Peyer's patch (tissue), 4 donors: Measurements from ENCODE around the gene GSC2. TPM values are rescaled to one million over a fixed set of nuclear protein-coding genes. Genes with fewer than 3 reads are reported as not detected.

Experiments used
- DNase-seq, 3 donors: peaks; one replicate each; pipeline ENCODE4 v3.0.0-alpha.2; 2017 to 2019
- H3K27ac ChIP-seq, 4 donors: fragments of 200-600 bp; sonication (generic); one replicate each; pipeline ENCODE4 v1.5.1; 2016 to 2019
- H3K27me3 ChIP-seq, 2 donors: fragments of 200-600 bp; sonication (generic); one replicate each; pipeline ENCODE4 v1.5.1; 2019
- H3K36me3 ChIP-seq, 3 donors: fragments of 200-600 bp; sonication (generic); one replicate each; pipeline ENCODE4 v1.5.1; 2016 to 2019
- H3K4me1 ChIP-seq, 4 donors: fragments of 200-600 bp; sonication (generic); one replicate each; pipeline ENCODE4 v1.5.1; 2016 to 2019
- H3K4me3 ChIP-seq, 4 donors: fragments of 200-600 bp; sonication (generic); 1 replicate in 3 of 4; 2 replicates in 1 of 4; pipeline ENCODE4 v1.5.1; 2016 to 2019; ENCODE audit warnings: mild to moderate bottlenecking in 1 of 4
- H3K9me3 ChIP-seq, 4 donors: fragments of 200-600 bp; sonication (generic); one replicate each; pipeline ENCODE4 v1.5.1; 2016 to 2019; ENCODE audit warnings: mild to moderate bottlenecking in 1 of 4
- CTCF ChIP-seq, 6 experiments: fragments of 450-650 bp in 4 of 6; fragments of 200-600 bp in 2 of 6; sonication (generic) in 1 of 6; IDR thresholded peaks; one replicate each; pipeline ENCODE4 v1.5.1; 2017 to 2019; ENCODE audit warnings: antibody characterized with exemption in 6 of 6, mild to moderate bottlenecking in 3 of 6, moderate library complexity in 1 of 6
- POLR2A ChIP-seq, 2 donors: fragments of 450-650 bp; IDR thresholded peaks; one replicate each; pipeline ENCODE4 v1.5.1; 2017; ENCODE audit warnings: antibody characterized with exemption in 2 of 2, mild to moderate bottlenecking in 2 of 2, moderate library complexity in 2 of 2
- total RNA-seq, 4 donors: library from RNA; depleted of rRNA; stranded (reverse); fragments of >200 nt; gene quantifications; one replicate each; pipeline ENCODE4 v1.1.0, GENCODE V29; 2016

The GSC2 gene
- total RNA-seq, 4 donors from 2014 or later, result not detected

GRCh38 chr22:19175602-19176174, 25.6 kb upstream of the GSC2 start:
- no peak for TF ChIP-seq CTCF (IDR thresholded peaks at IDR 0.05)
- no peak for TF ChIP-seq POLR2A (IDR thresholded peaks at IDR 0.05)
- H3K9me3 ChIP-seq, result no peaks in the 10 kb centered on the region
- no peak overlapping the region for H3K27ac ChIP-seq
- no peak for DNase-seq
- H3K27me3 ChIP-seq, result no peaks in the 10 kb centered on the region
- no peak overlapping the region for H3K4me3 ChIP-seq
- peaks cover 0 to 15% (median 0%) of the 10 kb centered on the region in 3 donors for H3K36me3 ChIP-seq
- peaks cover 0 to 60% (median 44%) of the 10 kb centered on the region in 4 donors for H3K4me1 ChIP-seq

DNA sequence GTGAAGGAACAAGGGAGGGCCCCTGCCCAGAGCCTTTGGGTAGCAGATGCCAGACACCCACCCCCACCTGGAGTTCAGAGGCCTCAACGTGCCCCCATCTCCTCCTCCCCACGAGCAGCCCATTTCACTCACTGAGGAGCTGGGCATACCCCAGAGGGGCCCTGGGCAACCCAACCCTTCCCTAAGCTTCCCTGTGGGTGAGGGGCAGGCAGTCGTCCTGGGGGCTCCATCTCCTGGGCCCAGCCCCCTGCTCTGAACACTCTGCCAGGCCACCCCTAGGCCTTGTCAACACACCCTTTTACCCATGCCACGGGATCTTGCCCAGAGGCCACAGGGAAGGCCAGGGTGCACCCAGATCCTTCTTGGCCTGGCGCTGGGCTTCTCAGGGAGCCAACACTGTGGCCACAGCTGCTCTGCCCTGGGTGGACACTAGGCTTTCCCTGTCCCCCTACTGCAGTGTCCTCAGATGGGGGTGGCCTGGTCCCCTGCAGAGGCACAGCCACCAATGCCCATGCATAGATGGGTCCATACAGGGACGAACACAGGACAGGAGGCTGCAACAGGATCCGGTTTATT, 25.0 kb upstream of the GSC2 start:
- peaks cover 0 to under 1% of the 10 kb centered on the region in 2 donors for H3K27me3 ChIP-seq
- H3K36me3 ChIP-seq, result peaks cover 0 to 15% (median 0%) of the 10 kb centered on the region in 3 donors
- H3K4me1 ChIP-seq, result peaks cover 0 to 64% (median 46%) of the 10 kb centered on the region in 4 donors

DNA sequence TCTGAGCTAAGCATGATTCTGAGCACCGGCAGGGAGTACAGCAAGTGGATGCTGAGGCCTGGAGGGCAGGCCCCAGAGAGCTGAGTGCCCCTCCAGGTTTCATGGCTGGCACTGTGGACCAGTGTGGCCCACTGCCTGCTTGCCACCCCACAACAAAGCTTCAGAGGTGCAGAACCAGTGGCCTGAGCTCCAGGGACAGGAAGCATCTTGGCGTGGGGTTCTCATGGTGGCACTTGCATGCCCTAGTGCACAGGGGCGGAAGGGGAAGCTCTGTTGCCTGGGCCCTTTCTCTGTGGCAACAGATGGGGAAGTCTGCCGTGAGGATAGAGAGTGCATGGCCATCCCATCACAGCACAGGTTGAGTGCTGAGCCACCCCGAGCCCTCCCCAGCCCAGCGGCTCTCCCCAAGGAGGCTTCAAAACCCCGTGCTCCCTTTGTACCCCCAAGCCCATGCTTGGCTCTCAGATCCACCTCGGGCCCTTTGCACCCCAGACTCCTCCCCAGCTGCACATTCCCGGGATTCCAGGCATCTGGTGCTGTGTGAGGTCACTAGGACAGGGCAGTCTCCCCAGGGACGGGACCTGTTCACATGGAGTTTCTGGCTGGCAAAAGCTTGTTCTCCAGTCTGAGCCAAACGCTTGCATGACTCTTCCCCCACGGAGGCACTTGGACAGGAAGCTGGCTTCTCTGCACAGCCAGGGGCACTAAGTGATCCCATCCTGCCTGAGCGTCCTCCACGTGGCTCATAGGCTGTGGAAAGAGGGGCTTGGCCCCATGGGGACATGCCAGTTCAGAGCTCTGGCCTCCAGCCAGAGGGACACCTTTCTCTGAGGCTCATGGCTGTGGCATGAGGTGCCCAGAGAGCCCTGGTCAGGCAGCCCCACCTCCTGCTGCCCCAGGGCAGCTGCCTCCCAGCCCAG, 24.3 kb upstream of the GSC2 start:
- Histone ChIP-seq H3K9me3 (no peaks in the 10 kb centered on the region), H3K4me1 (peaks cover 3 to 66% (median 48%) of the 10 kb centered on the region in 4 donors), H3K27ac (peak overlapping the region; percentile 19 to 60 (median 35)), H3K36me3 (peaks cover 0 to 15% (median 0%) of the 10 kb centered on the region in 3 donors), H3K4me3 (no peak overlapping the region), H3K27me3 (peaks cover 0 to 8% of the 10 kb centered on the region in 2 donors)
- DNase-seq, result peak in 2 of 3 donors; percentile 79
- TF ChIP-seq POLR2A (IDR thresholded peaks at IDR 0.05), result no peak
- no peak for TF ChIP-seq CTCF (IDR thresholded peaks at IDR 0.05)

More for the DNA sequence above, 25.0 kb upstream of the GSC2 start:
- TF ChIP-seq CTCF (IDR thresholded peaks at IDR 0.05), result no peak
- no peak for TF ChIP-seq POLR2A (IDR thresholded peaks at IDR 0.05)
- Histone ChIP-seq H3K27ac (peak overlapping the region in 3 of 4 donors; percentile 13 to 60 (median 36)), H3K9me3 (no peaks in the 10 kb centered on the region), H3K4me3 (no peak overlapping the region)
- no peak for DNase-seq

- peak in 1 of 2 donors; percentile 12 for TF ChIP-seq POLR2A (IDR thresholded peaks at IDR 0.05)
- TF ChIP-seq CTCF (IDR thresholded peaks at IDR 0.05), result no peak
- peaks cover 3 to 70% (median 48%) of the 10 kb centered on the region in 4 donors for H3K4me1 ChIP-seq
- H3K4me3 ChIP-seq, result peak overlapping the region in 2 of 4 donors; percentile 95 to 96
- H3K36me3 ChIP-seq, result peaks cover 0 to 15% (median 0%) of the 10 kb centered on the region in 3 donors
- H3K27ac ChIP-seq, result peak overlapping the region; percentile 27 to 81 (median 47)
- no peaks in the 10 kb centered on the region for H3K9me3 ChIP-seq
- DNase-seq, result peak in 2 of 3 donors; percentile 73 to 75
- peaks cover 0 to 17% of the 10 kb centered on the region in 2 donors for H3K27me3 ChIP-seq
Observed at GRCh38 chr22:19173047-19174035, 23.2 kb upstream of the GSC2 start.
